Liver (tissue), 9 donors: Measurements from ENCODE around the gene TNFRSF1B. TPM values are rescaled to one million over a fixed set of nuclear protein-coding genes. Genes with fewer than 3 reads are reported as not detected.

Experiments used
- DNase-seq: peaks from one replicate; pipeline ENCODE4 v3.0.0-alpha.2; 2017; ENCODE audit warnings: low spot score
- H3K27ac ChIP-seq, 2 donors: one replicate each; pipeline ENCODE4 v1.7.0; 2013; ENCODE audit warnings: inconsistent platforms in 2 of 2, low read length in 2 of 2, control low read depth in 1 of 2, low read depth in 1 of 2, mild to moderate bottlenecking in 1 of 2
- H3K27me3 ChIP-seq, 4 donors: one replicate each; pipeline versions ENCODE4 v1.6.1 to v1.7.0; 2013; ENCODE audit warnings: low read length in 3 of 4, inconsistent platforms in 1 of 4, mild to moderate bottlenecking in 1 of 4, moderate library complexity in 1 of 4; ENCODE audit not compliant: control insufficient read depth in 4 of 4, insufficient read depth in 4 of 4
- H3K36me3 ChIP-seq, 4 donors: one replicate each; pipeline versions ENCODE4 v1.6.1 to v1.7.0; 2013; ENCODE audit warnings: low read length in 3 of 4, mild to moderate bottlenecking in 3 of 4, low read depth in 1 of 4, moderate library complexity in 1 of 4; ENCODE audit not compliant: control insufficient read depth in 4 of 4, insufficient read depth in 3 of 4
- H3K4me1 ChIP-seq, 4 donors: one replicate each; pipeline versions ENCODE4 v1.6.1 to v1.7.0; 2013; ENCODE audit warnings: low read length in 3 of 4, mild to moderate bottlenecking in 3 of 4, moderate library complexity in 1 of 4; ENCODE audit not compliant: control insufficient read depth in 4 of 4, insufficient read depth in 4 of 4
- H3K4me3 ChIP-seq, 3 donors: one replicate each; pipeline versions ENCODE4 v1.6.1 to v1.7.0; 2013; ENCODE audit warnings: low read length in 3 of 3, control low read depth in 1 of 3, low read depth in 1 of 3, mild to moderate bottlenecking in 1 of 3
- H3K9ac ChIP-seq, 2 donors: one replicate each; pipeline ENCODE4 v1.7.0; 2013; ENCODE audit warnings: low read length in 2 of 2, mild to moderate bottlenecking in 2 of 2, moderate library complexity in 2 of 2, control low read depth in 1 of 2, low read depth in 1 of 2
- H3K9me3 ChIP-seq, 4 donors: one replicate each; pipeline versions ENCODE4 v1.6.1 to v1.7.0; 2013; ENCODE audit warnings: low read length in 3 of 4; ENCODE audit not compliant: control insufficient read depth in 4 of 4
- EGR1 ChIP-seq, 2 donors: IDR thresholded peaks; 2 replicates each; pipeline ENCODE4 v1.6.1; 2016 to 2018; ENCODE audit warnings: antibody characterized with exemption in 2 of 2, low read depth in 2 of 2
- FOXA1 ChIP-seq: IDR thresholded peaks from 2 replicates; pipeline ENCODE4 v1.6.1; 2016; ENCODE audit warnings: antibody characterized with exemption
- FOXA2 ChIP-seq: IDR thresholded peaks from 2 replicates; pipeline ENCODE4 v1.6.1; 2016; ENCODE audit warnings: antibody characterized with exemption
- GABPA ChIP-seq, 2 donors: IDR thresholded peaks in 1 of 2; conservative IDR thresholded peaks in 1 of 2; 2 replicates each; pipeline ENCODE4 v1.6.1; 2016; ENCODE audit warnings: antibody characterized with exemption in 2 of 2, mild to moderate bottlenecking in 1 of 2, moderate library complexity in 1 of 2
- HNF4A ChIP-seq, 2 donors: conservative IDR thresholded peaks; 2 replicates each; pipeline ENCODE4 v1.6.1; 2016; ENCODE audit warnings: antibody characterized with exemption in 2 of 2, mild to moderate bottlenecking in 2 of 2
- HNF4G ChIP-seq: IDR thresholded peaks from 2 replicates; pipeline ENCODE4 v1.6.1; 2016; ENCODE audit warnings: antibody characterized with exemption
- JUND ChIP-seq, 2 donors: IDR thresholded peaks; 2 replicates each; pipeline ENCODE4 v1.6.1; 2016; ENCODE audit warnings: antibody characterized with exemption in 2 of 2
- NR2F2 ChIP-seq: IDR thresholded peaks from 2 replicates; pipeline ENCODE4 v1.6.1; 2016; ENCODE audit warnings: antibody characterized with exemption
- RAD21 ChIP-seq, 2 donors: IDR thresholded peaks; 2 replicates each; pipeline ENCODE4 v1.6.1; 2016; ENCODE audit warnings: antibody characterized with exemption in 2 of 2, mild to moderate bottlenecking in 2 of 2
- RXRA ChIP-seq, 2 donors: IDR thresholded peaks; 2 replicates each; pipeline ENCODE4 v1.6.1; 2017 to 2018; ENCODE audit warnings: antibody characterized with exemption in 2 of 2, mild to moderate bottlenecking in 1 of 2
- SP1 ChIP-seq: IDR thresholded peaks from 2 replicates; pipeline ENCODE4 v1.6.1; 2018; ENCODE audit warnings: antibody characterized with exemption, mild to moderate bottlenecking
- TAF1 ChIP-seq: conservative IDR thresholded peaks from 2 replicates; pipeline ENCODE4 v1.6.1; 2016; ENCODE audit warnings: antibody characterized with exemption, mild to moderate bottlenecking
- YY1 ChIP-seq: IDR thresholded peaks from 2 replicates; pipeline ENCODE4 v1.6.1; 2016; ENCODE audit warnings: antibody characterized with exemption, mild to moderate bottlenecking
- WGBS: extraction: QIAGEN DNeasy Blood & Tissue Kit; methylation state at CpG from one replicate; pipeline ENCODE4 v1.1.7; 2013; 5-methylcytosine and 5-hydroxymethylcytosine counted together
- polyA plus RNA-seq, 2 donors: library from polyadenylated mRNA; stranded (reverse) in 1 of 2; unstranded in 1 of 2; fragments of 200-250 nt in 1 of 2; fragments of >200 nt in 1 of 2; fragmentation: Nextera tagmentation in 1 of 2; extraction: Ambion mirVana in 1 of 2; gene quantifications; one replicate each; pipeline versions ENCODE4 v1.2.1 to v1.2.3, GENCODE V29; 2013 to 2015
- total RNA-seq, 2 donors: library from RNA; depleted of rRNA; stranded (reverse); fragments of >200 nt; gene quantifications; one replicate each; pipeline ENCODE4 v1.2.3, GENCODE V29; 2014
- TF ChIP-seq, protein P1 (sequence below): IDR thresholded peaks from 2 replicates; pipeline ENCODE4 v1.6.1; 2016; ENCODE audit warnings: antibody characterized with exemption
- TF ChIP-seq, protein P2 (sequence below): IDR thresholded peaks from 2 replicates; pipeline ENCODE4 v1.6.1; 2016; ENCODE audit warnings: antibody characterized with exemption, mild to moderate bottlenecking
- TF ChIP-seq, protein P3 (sequence below): IDR thresholded peaks from 2 replicates; pipeline ENCODE4 v1.6.1; 2016; ENCODE audit warnings: antibody characterized with exemption
- TF ChIP-seq, protein P4 (sequence below): IDR thresholded peaks from 2 replicates; pipeline ENCODE4 v1.6.1; 2016; ENCODE audit warnings: antibody characterized with exemption
- TF ChIP-seq, protein P5 (sequence below): fragments of 150-350 bp; IDR thresholded peaks from 2 replicates; pipeline ENCODE4 v1.5.1; 2017; ENCODE audit warnings: improper control_type of control experiment, low read depth, low read length; ENCODE audit not compliant: missing input control
- donor health status: healthy.
- donor health status: healthy.
- donor health status: healthy.
- donor health status: healthy.
- donor health status: healthy.

Gene TNFRSF1B
- total and polyA plus RNA-seq, 4 donors, result 7.2 to 19.6 (median 16.5) TPM

DNA sequence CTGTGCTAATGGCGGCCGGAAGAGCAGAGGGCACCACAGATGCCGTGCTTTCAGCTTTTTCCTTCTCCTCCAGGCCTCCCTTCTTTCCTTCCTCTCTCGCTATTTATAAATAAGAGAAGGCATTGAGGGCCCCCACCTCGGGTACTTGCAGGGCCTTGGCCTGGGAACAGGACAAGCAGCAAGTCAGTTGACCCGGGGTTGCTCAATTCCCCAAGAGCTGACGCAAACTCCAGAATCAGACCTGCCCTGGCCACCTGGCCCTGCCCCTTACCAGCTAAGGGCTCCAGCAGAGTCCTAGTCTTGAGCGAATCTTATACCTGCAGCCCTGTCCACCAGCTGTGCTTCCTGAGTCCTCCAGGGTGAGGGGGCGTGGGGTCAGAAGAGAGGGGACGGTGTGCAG lies 13.5 kb downstream of the TNFRSF1B start:
- H3K36me3 ChIP-seq, result no peaks in the 10 kb centered on the region
- H3K4me3 ChIP-seq, result no peak overlapping the region
- H3K9ac ChIP-seq, result peak overlapping the region in 1 of 2 donors; percentile 15
- H3K27me3 ChIP-seq, result no peaks in the 10 kb centered on the region
- no peak for DNase-seq
- peak overlapping the region; percentile 64 to 87 for H3K27ac ChIP-seq
- 40% methylated on average over 10 of the region's 10 CpGs for WGBS
- H3K9me3 ChIP-seq, result no peaks in the 10 kb centered on the region
- H3K4me1 ChIP-seq, result peaks cover 20 to 61% (median 38%) of the 10 kb centered on the region in 4 donors
- TF ChIP-seq, protein P1, sequence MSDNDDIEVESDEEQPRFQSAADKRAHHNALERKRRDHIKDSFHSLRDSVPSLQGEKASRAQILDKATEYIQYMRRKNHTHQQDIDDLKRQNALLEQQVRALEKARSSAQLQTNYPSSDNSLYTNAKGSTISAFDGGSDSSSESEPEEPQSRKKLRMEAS, result peak; percentile 72
- TF ChIP-seq EGR1 (IDR thresholded peaks at IDR 0.05; ENCODE audit: low read depth in 2 of 2), result peak in 1 of 2 donors; percentile 59
- no peak for TF ChIP-seq TAF1
- TF ChIP-seq, protein P2, sequence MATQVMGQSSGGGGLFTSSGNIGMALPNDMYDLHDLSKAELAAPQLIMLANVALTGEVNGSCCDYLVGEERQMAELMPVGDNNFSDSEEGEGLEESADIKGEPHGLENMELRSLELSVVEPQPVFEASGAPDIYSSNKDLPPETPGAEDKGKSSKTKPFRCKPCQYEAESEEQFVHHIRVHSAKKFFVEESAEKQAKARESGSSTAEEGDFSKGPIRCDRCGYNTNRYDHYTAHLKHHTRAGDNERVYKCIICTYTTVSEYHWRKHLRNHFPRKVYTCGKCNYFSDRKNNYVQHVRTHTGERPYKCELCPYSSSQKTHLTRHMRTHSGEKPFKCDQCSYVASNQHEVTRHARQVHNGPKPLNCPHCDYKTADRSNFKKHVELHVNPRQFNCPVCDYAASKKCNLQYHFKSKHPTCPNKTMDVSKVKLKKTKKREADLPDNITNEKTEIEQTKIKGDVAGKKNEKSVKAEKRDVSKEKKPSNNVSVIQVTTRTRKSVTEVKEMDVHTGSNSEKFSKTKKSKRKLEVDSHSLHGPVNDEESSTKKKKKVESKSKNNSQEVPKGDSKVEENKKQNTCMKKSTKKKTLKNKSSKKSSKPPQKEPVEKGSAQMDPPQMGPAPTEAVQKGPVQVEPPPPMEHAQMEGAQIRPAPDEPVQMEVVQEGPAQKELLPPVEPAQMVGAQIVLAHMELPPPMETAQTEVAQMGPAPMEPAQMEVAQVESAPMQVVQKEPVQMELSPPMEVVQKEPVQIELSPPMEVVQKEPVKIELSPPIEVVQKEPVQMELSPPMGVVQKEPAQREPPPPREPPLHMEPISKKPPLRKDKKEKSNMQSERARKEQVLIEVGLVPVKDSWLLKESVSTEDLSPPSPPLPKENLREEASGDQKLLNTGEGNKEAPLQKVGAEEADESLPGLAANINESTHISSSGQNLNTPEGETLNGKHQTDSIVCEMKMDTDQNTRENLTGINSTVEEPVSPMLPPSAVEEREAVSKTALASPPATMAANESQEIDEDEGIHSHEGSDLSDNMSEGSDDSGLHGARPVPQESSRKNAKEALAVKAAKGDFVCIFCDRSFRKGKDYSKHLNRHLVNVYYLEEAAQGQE, result peak; percentile 88
- peak; percentile 65 to 85 for TF ChIP-seq HNF4A (conservative IDR thresholded peaks at IDR 0.05)
- peak; percentile 73 to 95 for TF ChIP-seq RXRA (IDR thresholded peaks at IDR 0.05)
- TF ChIP-seq NR2F2, result peak; percentile 78
- TF ChIP-seq YY1, result peak; percentile 90
- peak; percentile 29 to 38 for TF ChIP-seq RAD21 (IDR thresholded peaks at IDR 0.05)
- TF ChIP-seq JUND (IDR thresholded peaks at IDR 0.05), result peak; percentile 56 to 74
- no peak for TF ChIP-seq FOXA2
- no peak for TF ChIP-seq HNF4G
- TF ChIP-seq, protein P3, sequence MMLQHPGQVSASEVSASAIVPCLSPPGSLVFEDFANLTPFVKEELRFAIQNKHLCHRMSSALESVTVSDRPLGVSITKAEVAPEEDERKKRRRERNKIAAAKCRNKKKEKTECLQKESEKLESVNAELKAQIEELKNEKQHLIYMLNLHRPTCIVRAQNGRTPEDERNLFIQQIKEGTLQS, result peak; percentile 80
- no peak for TF ChIP-seq GABPA (IDR thresholded peaks at IDR 0.05 in 1 of 2, conservative IDR thresholded peaks at IDR 0.05 in 1 of 2)
- TF ChIP-seq, protein P4, sequence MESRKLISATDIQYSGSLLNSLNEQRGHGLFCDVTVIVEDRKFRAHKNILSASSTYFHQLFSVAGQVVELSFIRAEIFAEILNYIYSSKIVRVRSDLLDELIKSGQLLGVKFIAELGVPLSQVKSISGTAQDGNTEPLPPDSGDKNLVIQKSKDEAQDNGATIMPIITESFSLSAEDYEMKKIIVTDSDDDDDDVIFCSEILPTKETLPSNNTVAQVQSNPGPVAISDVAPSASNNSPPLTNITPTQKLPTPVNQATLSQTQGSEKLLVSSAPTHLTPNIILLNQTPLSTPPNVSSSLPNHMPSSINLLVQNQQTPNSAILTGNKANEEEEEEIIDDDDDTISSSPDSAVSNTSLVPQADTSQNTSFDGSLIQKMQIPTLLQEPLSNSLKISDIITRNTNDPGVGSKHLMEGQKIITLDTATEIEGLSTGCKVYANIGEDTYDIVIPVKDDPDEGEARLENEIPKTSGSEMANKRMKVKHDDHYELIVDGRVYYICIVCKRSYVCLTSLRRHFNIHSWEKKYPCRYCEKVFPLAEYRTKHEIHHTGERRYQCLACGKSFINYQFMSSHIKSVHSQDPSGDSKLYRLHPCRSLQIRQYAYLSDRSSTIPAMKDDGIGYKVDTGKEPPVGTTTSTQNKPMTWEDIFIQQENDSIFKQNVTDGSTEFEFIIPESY, result peak; percentile 66
- peak; percentile 59 for TF ChIP-seq SP1
- TF ChIP-seq, protein P5, sequence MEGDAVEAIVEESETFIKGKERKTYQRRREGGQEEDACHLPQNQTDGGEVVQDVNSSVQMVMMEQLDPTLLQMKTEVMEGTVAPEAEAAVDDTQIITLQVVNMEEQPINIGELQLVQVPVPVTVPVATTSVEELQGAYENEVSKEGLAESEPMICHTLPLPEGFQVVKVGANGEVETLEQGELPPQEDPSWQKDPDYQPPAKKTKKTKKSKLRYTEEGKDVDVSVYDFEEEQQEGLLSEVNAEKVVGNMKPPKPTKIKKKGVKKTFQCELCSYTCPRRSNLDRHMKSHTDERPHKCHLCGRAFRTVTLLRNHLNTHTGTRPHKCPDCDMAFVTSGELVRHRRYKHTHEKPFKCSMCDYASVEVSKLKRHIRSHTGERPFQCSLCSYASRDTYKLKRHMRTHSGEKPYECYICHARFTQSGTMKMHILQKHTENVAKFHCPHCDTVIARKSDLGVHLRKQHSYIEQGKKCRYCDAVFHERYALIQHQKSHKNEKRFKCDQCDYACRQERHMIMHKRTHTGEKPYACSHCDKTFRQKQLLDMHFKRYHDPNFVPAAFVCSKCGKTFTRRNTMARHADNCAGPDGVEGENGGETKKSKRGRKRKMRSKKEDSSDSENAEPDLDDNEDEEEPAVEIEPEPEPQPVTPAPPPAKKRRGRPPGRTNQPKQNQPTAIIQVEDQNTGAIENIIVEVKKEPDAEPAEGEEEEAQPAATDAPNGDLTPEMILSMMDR, result no peak
- peak; percentile 8 for TF ChIP-seq FOXA1
